Activated CD4-positive, alpha-beta T cell treated with anti-CD3 and anti-CD28 coated beads, Interleukin-2, amount 10 ng/mL, durations not matched to agents 24 days and 14 days (primary cell): Measurements from ENCODE around the gene CAMK2B. TPM values are rescaled to one million over a fixed set of nuclear protein-coding genes. Genes with fewer than 3 reads are reported as not detected.

Experiments used
- DNase-seq: peaks from one replicate; pipeline ENCODE4 v3.0.0; 2022
- H3K27ac Mint-ChIP-seq: one replicate; pipeline ENCODE4 v1.8.0; 2022; ENCODE audit warnings: mild to moderate bottlenecking, mixed read lengths
- H3K27me3 Mint-ChIP-seq: one replicate; pipeline ENCODE4 v1.8.0; 2022; ENCODE audit warnings: mixed read lengths
- H3K36me3 Mint-ChIP-seq: one replicate; pipeline ENCODE4 v1.8.0; 2022; ENCODE audit warnings: low read depth, mild to moderate bottlenecking, mixed read lengths
- H3K4me1 Mint-ChIP-seq: one replicate; pipeline ENCODE4 v1.8.0; 2021; ENCODE audit warnings: mixed read lengths
- H3K4me3 Mint-ChIP-seq: one replicate; pipeline ENCODE4 v1.8.0; 2022; ENCODE audit warnings: mild to moderate bottlenecking, moderate library complexity, mixed read lengths
- H3K9me3 Mint-ChIP-seq: one replicate; pipeline ENCODE4 v1.8.0; 2021; ENCODE audit warnings: mixed read lengths
- intact Hi-C: fragments of 100-400 bp; cut with micrococcal nuclease; formaldehyde crosslinking; loops from one replicate; pipeline ENCODE4 v1.15.1; 2023
- total RNA-seq: library from RNA; stranded (reverse); gene quantifications from 2 replicates; pipeline ENCODE4 v1.2.3, GENCODE V29; 2022

CAMK2B gene
- total RNA-seq, 1 donor from 2014 or later, result 1.6 TPM

GRCh38 chr7:44247868-44248651 is 77.3 kb downstream of the CAMK2B start:
- Mint-ChIP-seq H3K4me1 (peaks cover 3% of the 10 kb centered on the region), H3K9me3 (no peaks in the 10 kb centered on the region), H3K36me3 (no peaks in the 10 kb centered on the region), H3K27me3 (no peaks in the 10 kb centered on the region), H3K4me3 (no peak overlapping the region), H3K27ac (no peak overlapping the region)
- intact Hi-C loops, result loop anchor here (10.0 kb wide), 1 partner anchor 127 kb away; no protein-coding TSS in a partner anchor
- no peak for DNase-seq

- H3K27ac Mint-ChIP-seq, result no peak overlapping the region
- H3K36me3 Mint-ChIP-seq, result no peaks in the 10 kb centered on the region
- no peaks in the 10 kb centered on the region for H3K27me3 Mint-ChIP-seq
- H3K4me3 Mint-ChIP-seq, result no peak overlapping the region
- H3K4me1 Mint-ChIP-seq, result peaks cover 3% of the 10 kb centered on the region
- intact Hi-C loops, result loop anchor here (10.0 kb wide), 1 partner anchor 128 kb away; no protein-coding TSS in a partner anchor
- DNase-seq, result no peak
- H3K9me3 Mint-ChIP-seq, result no peaks in the 10 kb centered on the region
These were observed 78.8 kb downstream of the CAMK2B start for GRCh38 chr7:44246396-44247113.

GRCh38 chr7:44244282-44244681 is 81.1 kb downstream of the CAMK2B start:
- no peaks in the 10 kb centered on the region for H3K36me3 Mint-ChIP-seq
- intact Hi-C loops, result loop anchor here (5.0 to 10.0 kb wide), 2 partner anchors 48 to 131 kb away; no protein-coding TSS in a partner anchor
- H3K27me3 Mint-ChIP-seq, result no peaks in the 10 kb centered on the region
- H3K27ac Mint-ChIP-seq, result no peak overlapping the region
- DNase-seq, result peak; percentile 78
- H3K9me3 Mint-ChIP-seq, result no peaks in the 10 kb centered on the region
- peaks cover 4% of the 10 kb centered on the region for H3K4me1 Mint-ChIP-seq
- no peak overlapping the region for H3K4me3 Mint-ChIP-seq

GRCh38 chr7:44242091-44242490 is 83.3 kb downstream of the CAMK2B start:
- no peaks in the 10 kb centered on the region for H3K36me3 Mint-ChIP-seq
- no peaks in the 10 kb centered on the region for H3K9me3 Mint-ChIP-seq
- no peak for DNase-seq
- no peaks in the 10 kb centered on the region for H3K27me3 Mint-ChIP-seq
- intact Hi-C loops, result loop anchor here (5.0 to 10.0 kb wide), 2 partner anchors 50 to 133 kb away; no protein-coding TSS in a partner anchor
- peaks cover 4% of the 10 kb centered on the region for H3K4me1 Mint-ChIP-seq
- H3K4me3 Mint-ChIP-seq, result no peak overlapping the region
- H3K27ac Mint-ChIP-seq, result no peak overlapping the region

- Mint-ChIP-seq H3K36me3 (no peaks in the 10 kb centered on the region), H3K4me3 (peak overlapping the region; percentile 43), H3K27ac (peak overlapping the region; percentile 48), H3K9me3 (no peaks in the 10 kb centered on the region), H3K4me1 (peaks cover 4% of the 10 kb centered on the region), H3K27me3 (no peaks in the 10 kb centered on the region)
- DNase-seq, result peak; percentile 90
- intact Hi-C loops, result loop anchor here (1.0 to 10.0 kb wide), 5 partner anchors 51 to 324 kb away; no protein-coding TSS in a partner anchor
These were observed 84.3 kb downstream of the CAMK2B start for GRCh38 chr7:44240983-44241510.

GRCh38 chr7:44240376-44240775 is 85.0 kb downstream of the CAMK2B start:
- intact Hi-C loops, result loop anchor here (2.0 to 10.0 kb wide), 3 partner anchors 52 to 324 kb away; no protein-coding TSS in a partner anchor
- Mint-ChIP-seq H3K4me3 (no peak overlapping the region), H3K27me3 (no peaks in the 10 kb centered on the region), H3K27ac (no peak overlapping the region), H3K9me3 (no peaks in the 10 kb centered on the region), H3K36me3 (no peaks in the 10 kb centered on the region), H3K4me1 (peaks cover 4% of the 10 kb centered on the region)
- DNase-seq, result no peak

- H3K9me3 Mint-ChIP-seq, result no peaks in the 10 kb centered on the region
- H3K4me1 Mint-ChIP-seq, result peaks cover 4% of the 10 kb centered on the region
- no peak for DNase-seq
- H3K4me3 Mint-ChIP-seq, result no peak overlapping the region
- H3K36me3 Mint-ChIP-seq, result no peaks in the 10 kb centered on the region
- intact Hi-C loops, result no loop called here
- H3K27me3 Mint-ChIP-seq, result no peaks in the 10 kb centered on the region
- no peak overlapping the region for H3K27ac Mint-ChIP-seq
These were observed 86.0 kb downstream of the CAMK2B start for GRCh38 chr7:44239361-44239760.

- Mint-ChIP-seq H3K9me3 (no peaks in the 10 kb centered on the region), H3K27me3 (no peaks in the 10 kb centered on the region), H3K4me1 (peaks cover 4% of the 10 kb centered on the region), H3K27ac (no peak overlapping the region), H3K4me3 (no peak overlapping the region), H3K36me3 (no peaks in the 10 kb centered on the region)
- no peak for DNase-seq
- intact Hi-C loops, result no loop called here
These were observed 87.2 kb downstream of the CAMK2B start for GRCh38 chr7:44238116-44238695.

- no peaks in the 10 kb centered on the region for H3K27me3 Mint-ChIP-seq
- H3K36me3 Mint-ChIP-seq, result no peaks in the 10 kb centered on the region
- H3K4me1 Mint-ChIP-seq, result peaks cover 4% of the 10 kb centered on the region
- H3K9me3 Mint-ChIP-seq, result no peaks in the 10 kb centered on the region
- intact Hi-C loops, result no loop called here
- DNase-seq, result no peak
- H3K4me3 Mint-ChIP-seq, result no peak overlapping the region
- no peak overlapping the region for H3K27ac Mint-ChIP-seq
These were observed 87.7 kb downstream of the CAMK2B start for GRCh38 chr7:44237696-44238095.

- H3K4me1 Mint-ChIP-seq, result peaks cover 4% of the 10 kb centered on the region
- no peaks in the 10 kb centered on the region for H3K9me3 Mint-ChIP-seq
- H3K27ac Mint-ChIP-seq, result no peak overlapping the region
- no peaks in the 10 kb centered on the region for H3K36me3 Mint-ChIP-seq
- intact Hi-C loops, result no loop called here
- DNase-seq, result no peak
- H3K4me3 Mint-ChIP-seq, result no peak overlapping the region
- H3K27me3 Mint-ChIP-seq, result no peaks in the 10 kb centered on the region
These were observed 89.1 kb downstream of the CAMK2B start for GRCh38 chr7:44236333-44236728.

- H3K27me3 Mint-ChIP-seq, result no peaks in the 10 kb centered on the region
- H3K4me3 Mint-ChIP-seq, result no peak overlapping the region
- no peaks in the 10 kb centered on the region for H3K36me3 Mint-ChIP-seq
- intact Hi-C loops, result no loop called here
- DNase-seq, result no peak
- H3K4me1 Mint-ChIP-seq, result peaks cover under 1% of the 10 kb centered on the region
- no peaks in the 10 kb centered on the region for H3K9me3 Mint-ChIP-seq
- H3K27ac Mint-ChIP-seq, result no peak overlapping the region
These were observed 89.6 kb downstream of the CAMK2B start for GRCh38 chr7:44235582-44236332.

GRCh38 chr7:44235066-44235465 is 90.3 kb downstream of the CAMK2B start:
- H3K27me3 Mint-ChIP-seq, result no peaks in the 10 kb centered on the region
- no peak overlapping the region for H3K4me3 Mint-ChIP-seq
- H3K4me1 Mint-ChIP-seq, result no peaks in the 10 kb centered on the region
- intact Hi-C loops, result no loop called here
- DNase-seq, result no peak
- H3K9me3 Mint-ChIP-seq, result no peaks in the 10 kb centered on the region
- H3K36me3 Mint-ChIP-seq, result no peaks in the 10 kb centered on the region
- no peak overlapping the region for H3K27ac Mint-ChIP-seq
